Measurements from ENCODE around the gene TBC1D5. TPM values are rescaled to one million over a fixed set of nuclear protein-coding genes. Genes with fewer than 3 reads are reported as not detected.
"Not testable (repeated sequence)": the region's sequence is repeated elsewhere in the genome, so short reads cannot be mapped to it uniquely, and the experiment has no call there.

The TBC1D5 gene
- total RNA-seq, 2 donors from 2014 or later: 54.8 to 55.9 TPM

GRCh38 chr3:17558565-17558964 lies 183.9 kb downstream of the TBC1D5 start:
- no peaks in the 10 kb centered on the region for H3K9me3 Mint-ChIP-seq
- H3K36me3 Mint-ChIP-seq: no peaks in the 10 kb centered on the region
- H3K27ac Mint-ChIP-seq: no peak overlapping the region
- DNase-seq (ENCODE audit: low spot score in 2 of 2) (no peak), ATAC-seq (no peak)

DNA sequence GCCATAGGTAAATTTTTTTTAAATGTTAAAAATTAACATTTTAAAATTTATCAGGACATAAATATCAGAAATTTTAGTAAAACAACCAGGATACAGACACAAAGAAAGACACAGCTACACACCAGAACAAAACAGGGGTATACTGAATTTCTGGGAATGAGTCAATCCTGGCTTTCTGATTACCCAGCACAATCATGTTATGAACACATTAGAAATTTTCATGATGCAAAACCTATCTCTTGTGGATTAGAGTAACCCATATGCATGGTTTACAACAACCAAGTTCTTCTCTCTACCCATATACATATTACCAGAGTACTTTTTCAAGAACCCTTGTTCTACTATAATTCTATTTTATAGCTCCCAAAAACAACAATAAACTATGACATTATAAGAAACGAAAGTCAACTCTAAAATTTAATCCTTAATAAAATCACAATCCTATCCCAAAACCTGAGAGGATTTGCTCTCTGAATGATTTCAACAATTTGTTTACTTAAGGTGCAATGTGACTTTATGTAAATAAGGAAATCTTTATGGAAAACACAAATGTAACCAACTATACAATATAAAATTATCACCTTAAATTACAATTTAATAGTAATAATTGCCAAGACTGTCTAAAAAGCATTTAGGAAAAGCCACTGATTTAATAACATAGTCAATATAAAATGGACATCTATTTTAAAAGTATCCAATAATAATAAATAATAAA lies 184.5 kb downstream of the TBC1D5 start:
- DNase-seq (ENCODE audit: low spot score in 2 of 2) (no peak), ATAC-seq (peak; percentile 28 to 81)
- H3K36me3 Mint-ChIP-seq: no peaks in the 10 kb centered on the region
- no peak overlapping the region for H3K27ac Mint-ChIP-seq
- H3K9me3 Mint-ChIP-seq: no peaks in the 10 kb centered on the region

- no peak for DNase-seq (ENCODE audit: low spot score in 2 of 2)
- no peak for ATAC-seq
- H3K36me3 Mint-ChIP-seq: no peaks in the 10 kb centered on the region
- H3K9me3 Mint-ChIP-seq: no peaks in the 10 kb centered on the region
- no peak overlapping the region for H3K27ac Mint-ChIP-seq
Observed at GRCh38 chr3:17555525-17555924, 186.9 kb downstream of the TBC1D5 start.

DNA sequence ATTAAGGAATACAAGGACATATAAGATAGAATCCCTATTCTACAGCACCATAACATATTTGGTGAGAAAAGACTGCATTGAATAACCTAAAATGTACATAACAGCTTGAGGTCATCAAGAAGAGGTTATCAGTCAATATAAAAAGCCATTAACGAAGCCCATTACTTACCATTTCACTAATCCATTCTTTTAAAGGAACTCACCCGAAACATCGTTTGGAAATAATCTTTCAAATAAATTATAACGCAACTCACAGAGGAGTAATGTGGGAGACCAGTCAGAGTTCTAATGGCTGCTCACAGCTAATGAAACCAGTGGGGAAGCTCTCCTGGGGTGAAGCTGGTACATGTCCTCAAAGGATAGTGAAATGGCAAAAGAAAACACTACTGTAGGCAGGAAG lies 188.4 kb downstream of the TBC1D5 start:
- no peaks in the 10 kb centered on the region for H3K36me3 Mint-ChIP-seq
- no peak for ATAC-seq

DNA sequence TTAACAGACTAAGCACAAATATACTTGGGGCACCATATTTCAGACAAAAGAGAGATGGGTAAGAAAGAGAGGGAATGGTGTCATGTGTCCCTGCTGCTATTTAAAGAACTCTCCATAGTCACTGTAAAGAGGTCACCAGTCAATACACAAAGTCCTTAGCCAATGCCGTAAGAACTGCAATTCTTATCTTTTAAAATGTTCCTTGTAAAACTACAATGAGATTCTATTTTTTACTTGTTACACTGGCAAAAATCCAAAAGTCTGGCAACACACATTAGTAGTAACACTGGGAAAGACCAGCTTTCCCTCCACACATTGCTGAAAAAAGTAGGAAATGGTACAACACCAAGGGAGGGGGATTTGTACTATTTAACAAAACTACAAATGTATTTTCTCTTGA lies 189.4 kb downstream of the TBC1D5 start:
- no peaks in the 10 kb centered on the region for H3K9me3 Mint-ChIP-seq
- H3K36me3 Mint-ChIP-seq: no peaks in the 10 kb centered on the region
- DNase-seq (ENCODE audit: low spot score in 2 of 2) (no peak), ATAC-seq (no peak)
- H3K27ac Mint-ChIP-seq: no peak overlapping the region

More for the DNA sequence above, 188.4 kb downstream of the TBC1D5 start:
- H3K9me3 Mint-ChIP-seq: no peaks in the 10 kb centered on the region
- DNase-seq (ENCODE audit: low spot score in 2 of 2): no peak
- no peak overlapping the region for H3K27ac Mint-ChIP-seq

DNA sequence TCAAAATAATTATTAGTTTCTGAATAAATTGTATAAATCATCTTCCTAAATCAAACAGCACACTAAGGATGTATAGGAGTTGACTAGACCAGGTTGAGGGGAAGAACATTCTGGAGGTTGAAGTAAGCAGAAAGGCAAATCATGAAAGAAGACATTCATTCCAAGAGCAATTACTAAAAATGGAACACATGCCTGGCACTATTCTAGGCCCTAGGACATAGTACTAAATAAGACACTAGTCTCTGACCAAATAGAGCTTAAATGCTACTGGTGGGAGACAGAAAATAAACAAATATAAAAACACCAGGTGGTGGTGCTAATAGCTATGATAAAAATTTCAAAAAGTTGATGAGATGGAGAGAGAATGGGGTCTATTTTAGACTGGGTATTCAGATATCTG lies 190.1 kb downstream of the TBC1D5 start:
- ATAC-seq (no peak), DNase-seq (ENCODE audit: low spot score in 2 of 2) (no peak)
- Mint-ChIP-seq H3K36me3 (no peaks in the 10 kb centered on the region), H3K27ac (no peak overlapping the region), H3K9me3 (no peaks in the 10 kb centered on the region)

GRCh38 chr3:17551895-17552294 lies 190.5 kb downstream of the TBC1D5 start:
- ATAC-seq (no peak), DNase-seq (ENCODE audit: low spot score in 2 of 2) (no peak)
- no peaks in the 10 kb centered on the region for H3K9me3 Mint-ChIP-seq
- no peak overlapping the region for H3K27ac Mint-ChIP-seq
- H3K36me3 Mint-ChIP-seq: no peaks in the 10 kb centered on the region

DNA sequence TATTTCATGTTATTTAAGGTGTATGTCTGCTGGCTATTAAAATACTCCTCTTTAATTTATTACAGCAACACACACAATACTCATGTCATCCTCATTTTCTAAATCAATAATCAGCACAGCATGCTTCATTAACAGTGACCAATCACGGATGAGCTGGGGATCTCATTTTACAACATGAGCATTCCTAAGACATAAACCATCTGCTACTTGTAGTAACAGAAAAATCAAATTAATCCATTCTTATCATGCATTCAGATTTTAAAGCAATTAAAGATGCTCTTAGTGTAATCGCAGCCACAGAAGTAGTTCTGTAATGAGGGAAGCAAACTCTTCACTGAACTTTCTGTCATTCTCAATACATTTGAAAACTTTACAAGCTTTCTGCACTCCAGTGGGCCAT lies 191.1 kb downstream of the TBC1D5 start:
- DNase-seq (ENCODE audit: low spot score in 2 of 2) (no peak), ATAC-seq (no peak)
- Mint-ChIP-seq H3K36me3 (no peaks in the 10 kb centered on the region), H3K9me3 (no peaks in the 10 kb centered on the region), H3K27ac (no peak overlapping the region)

GRCh38 chr3:17550624-17551023 lies 191.8 kb downstream of the TBC1D5 start:
- Mint-ChIP-seq H3K9me3 (no peaks in the 10 kb centered on the region), H3K27ac (no peak overlapping the region), H3K36me3 (no peaks in the 10 kb centered on the region)
- ATAC-seq: no peak
- DNase-seq (ENCODE audit: low spot score in 2 of 2): no peak

DNA sequence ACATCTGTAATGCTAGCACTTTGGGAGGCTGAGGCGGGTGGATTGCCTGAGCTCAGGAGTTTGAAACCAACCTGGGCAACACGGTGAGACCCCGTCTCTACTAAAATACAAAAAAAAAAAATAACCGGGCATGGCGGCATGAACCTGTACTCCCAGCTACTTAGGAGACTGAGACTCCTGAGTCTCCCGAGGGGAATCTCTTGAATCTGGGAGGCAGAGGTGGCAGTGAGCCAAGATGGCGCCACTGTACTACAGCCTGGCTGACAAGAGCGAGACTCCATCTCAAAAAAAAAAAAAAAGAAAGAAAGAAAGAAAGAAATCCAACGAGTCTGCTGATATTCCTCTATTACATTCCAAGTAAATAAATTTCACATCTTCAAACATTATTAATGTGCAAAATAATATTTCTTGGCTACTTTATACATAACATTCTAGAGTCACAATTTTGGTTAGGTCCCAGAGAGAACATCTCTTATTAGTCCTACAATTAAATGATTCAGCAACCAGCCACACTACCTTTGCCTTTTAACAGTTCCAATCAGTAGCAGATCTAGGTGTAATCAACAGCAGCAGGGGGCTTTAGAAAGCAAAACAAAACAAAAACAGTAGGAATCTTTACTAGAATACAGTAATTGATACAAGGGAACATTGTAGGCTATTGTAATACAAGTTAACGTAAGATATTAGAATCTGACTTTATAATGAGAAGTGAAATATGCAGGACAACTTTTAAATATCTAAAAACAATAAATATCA lies 195.8 kb downstream of the TBC1D5 start:
- DNase-seq (ENCODE audit: low spot score in 2 of 2) (no peak), ATAC-seq (no peak)

DNA sequence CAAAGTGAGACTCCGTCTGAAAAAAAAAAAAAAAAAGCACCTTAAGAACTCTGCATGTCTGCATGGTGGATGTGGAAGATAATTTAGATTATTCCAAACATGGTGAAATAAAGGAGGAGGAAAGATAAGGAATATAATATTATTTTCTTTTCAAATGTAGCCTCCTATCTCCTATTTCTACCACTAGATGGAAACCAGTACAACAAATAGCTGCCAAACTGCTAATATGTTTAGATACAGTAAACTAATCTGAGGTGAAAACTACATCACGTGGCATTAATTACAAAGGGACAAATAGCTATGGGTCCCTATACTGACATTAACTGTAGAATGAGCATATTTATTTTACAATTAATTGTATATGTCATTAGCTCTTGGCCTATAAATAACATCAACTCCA lies 197.8 kb downstream of the TBC1D5 start:
- no peak for DNase-seq (ENCODE audit: low spot score in 2 of 2)
- no peak for ATAC-seq
- Mint-ChIP-seq H3K27ac (no peak overlapping the region), H3K9me3 (no peaks in the 10 kb centered on the region), H3K36me3 (peaks cover 0 to 4% of the 10 kb centered on the region in 2 donors)

More for the DNA sequence above, 195.8 kb downstream of the TBC1D5 start:
- H3K9me3 Mint-ChIP-seq: no peaks in the 10 kb centered on the region
- no peaks in the 10 kb centered on the region for H3K36me3 Mint-ChIP-seq
- no peak overlapping the region for H3K27ac Mint-ChIP-seq

DNA sequence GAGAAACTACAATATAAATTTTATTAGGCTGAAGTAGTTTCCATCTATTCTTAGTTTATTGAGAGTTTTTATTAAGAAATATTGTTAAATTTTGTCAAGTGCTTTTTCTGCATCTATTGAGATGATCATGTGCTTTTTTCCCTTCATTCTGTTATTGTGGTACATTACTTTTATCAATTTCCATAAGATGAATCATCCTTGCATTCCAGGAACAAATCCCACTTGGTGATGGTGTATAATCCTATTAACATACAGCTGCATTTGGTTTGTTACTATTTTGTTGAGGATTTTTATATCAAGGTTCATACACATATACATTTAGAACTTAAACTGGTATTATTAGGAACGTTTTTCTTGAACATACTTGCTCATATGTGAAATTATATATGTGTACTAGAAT lies 199.8 kb downstream of the TBC1D5 start:
- Mint-ChIP-seq H3K9me3 (no peaks in the 10 kb centered on the region), H3K27ac (no peak overlapping the region), H3K36me3 (peaks cover 0 to 4% of the 10 kb centered on the region in 2 donors)
- no peak for DNase-seq (ENCODE audit: low spot score in 2 of 2)
- no peak for ATAC-seq

DNA sequence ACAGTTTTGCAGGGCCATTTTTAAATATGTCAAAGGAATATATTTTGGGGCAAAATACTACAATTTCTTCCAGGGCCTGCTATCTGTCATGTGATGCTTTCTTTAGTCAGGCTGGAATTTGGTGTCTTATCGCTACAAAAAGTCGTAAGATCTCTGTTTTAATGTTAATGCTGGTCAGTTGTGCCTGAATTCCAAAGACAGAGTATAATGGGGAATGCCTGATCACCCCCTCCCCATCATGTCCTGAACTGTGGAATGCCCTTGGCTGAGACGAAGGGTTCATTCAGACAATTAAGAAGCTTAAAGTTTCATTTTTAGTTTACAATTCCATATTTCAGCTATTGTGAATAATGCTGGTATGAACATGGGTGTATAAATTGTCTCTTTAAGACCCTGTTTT lies 203.0 kb downstream of the TBC1D5 start:
- H3K36me3 Mint-ChIP-seq: peaks cover 0 to 4% of the 10 kb centered on the region in 2 donors
- DNase-seq (ENCODE audit: low spot score in 2 of 2): no peak
- no peaks in the 10 kb centered on the region for H3K9me3 Mint-ChIP-seq
- ATAC-seq: no peak
- no peak overlapping the region for H3K27ac Mint-ChIP-seq

DNA sequence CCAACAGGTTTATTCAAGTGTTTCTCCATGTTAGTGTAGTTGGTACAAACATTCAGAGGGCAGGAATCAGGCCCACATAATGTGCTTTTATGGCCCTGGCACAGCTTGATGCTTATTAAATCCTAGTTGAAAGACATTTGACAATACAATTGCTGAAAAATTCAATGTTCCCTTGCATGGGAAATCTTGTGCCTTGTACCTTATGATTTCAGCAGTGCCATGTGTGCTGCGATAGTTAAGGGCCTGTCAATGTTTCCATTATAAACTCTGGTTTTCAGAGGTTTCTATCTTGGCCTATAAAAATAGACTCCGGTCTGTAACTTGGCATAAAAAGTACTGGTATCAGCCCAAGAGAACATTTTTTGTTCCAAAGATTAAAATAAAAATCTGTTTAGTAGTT lies 207.2 kb downstream of the TBC1D5 start:
- Mint-ChIP-seq H3K36me3 (no peaks in the 10 kb centered on the region), H3K27ac (no peak overlapping the region), H3K9me3 (peaks cover 0 to 4% of the 10 kb centered on the region in 2 donors)
- ATAC-seq (no peak), DNase-seq (ENCODE audit: low spot score in 2 of 2) (no peak)

- not testable (repeated sequence) for H3K36me3 Mint-ChIP-seq; H3K27ac Mint-ChIP-seq; H3K9me3 Mint-ChIP-seq; DNase-seq (ENCODE audit: low spot score in 2 of 2); ATAC-seq
Observed at GRCh38 chr3:17532446-17532845, 210.0 kb downstream of the TBC1D5 start.

GRCh38 chr3:17529677-17530076 lies 212.8 kb downstream of the TBC1D5 start:
- ATAC-seq (no peak), DNase-seq (ENCODE audit: low spot score in 2 of 2) (no peak)
- peaks cover 0 to 9% of the 10 kb centered on the region in 2 donors for H3K9me3 Mint-ChIP-seq
- no peaks in the 10 kb centered on the region for H3K36me3 Mint-ChIP-seq
- H3K27ac Mint-ChIP-seq: no peak overlapping the region

- ATAC-seq (no peak), DNase-seq (ENCODE audit: low spot score in 2 of 2) (no peak)
- H3K27ac Mint-ChIP-seq: no peak overlapping the region
- H3K36me3 Mint-ChIP-seq: no peaks in the 10 kb centered on the region
- no peaks in the 10 kb centered on the region for H3K9me3 Mint-ChIP-seq
Observed at GRCh38 chr3:17518189-17519059, 224.0 kb downstream of the TBC1D5 start.
